Tongue (tissue), 2 donors: ENCODE data around the gene PANK4. TPM values are rescaled to one million over a fixed set of nuclear protein-coding genes. Genes with fewer than 3 reads are reported as not detected.

Experiments used
- DNase-seq: peaks from one replicate; pipeline ENCODE4 v3.0.0-alpha.2; 2015
- total RNA-seq: library from RNA; depleted of rRNA; stranded (reverse); fragments of >200 nt; gene quantifications from one replicate; pipeline ENCODE4 v1.2.3, GENCODE V29; 2014

PANK4 gene
- total RNA-seq, 1 donor from 2014 or later, result 44.1 TPM

- DNase-seq, result no peak
Measured at GRCh38 chr1:2497891-2498290, 28.5 kb downstream of the PANK4 start.

GRCh38 chr1:2496746-2497145 is 29.6 kb downstream of the PANK4 start:
- DNase-seq, result no peak

- DNase-seq, result no peak
Measured at GRCh38 chr1:2496087-2496622, 30.2 kb downstream of the PANK4 start.

GRCh38 chr1:2495546-2495945 is 30.9 kb downstream of the PANK4 start:
- DNase-seq, result no peak

GRCh38 chr1:2495026-2495425 is 31.4 kb downstream of the PANK4 start:
- DNase-seq, result no peak

- DNase-seq, result no peak
Measured at GRCh38 chr1:2494323-2494693, 32.1 kb downstream of the PANK4 start.

- no peak for DNase-seq
Measured at GRCh38 chr1:2493691-2494322, 32.6 kb downstream of the PANK4 start.

- DNase-seq, result no peak
Measured at GRCh38 chr1:2493218-2493617, 33.2 kb downstream of the PANK4 start.

GRCh38 chr1:2492091-2492490 is 34.3 kb downstream of the PANK4 start:
- DNase-seq, result no peak

GRCh38 chr1:2489615-2490014 is 36.8 kb downstream of the PANK4 start:
- DNase-seq, result no peak

GRCh38 chr1:2488688-2489087 is 37.7 kb downstream of the PANK4 start:
- DNase-seq, result no peak

- DNase-seq, result no peak
Measured at GRCh38 chr1:2486558-2486957, 39.8 kb downstream of the PANK4 start.

- no peak for DNase-seq
Measured at GRCh38 chr1:2486041-2486440, 40.4 kb downstream of the PANK4 start.

- DNase-seq, result no peak
Measured at GRCh38 chr1:2483970-2484369, 42.4 kb downstream of the PANK4 start.

- DNase-seq, result no peak
Measured at GRCh38 chr1:2483026-2483425, 43.4 kb downstream of the PANK4 start.

GRCh38 chr1:2482588-2482987 is 43.8 kb downstream of the PANK4 start:
- no peak for DNase-seq

- DNase-seq, result no peak
Measured at GRCh38 chr1:2481885-2482284, 44.5 kb downstream of the PANK4 start.

- peak; percentile 81 for DNase-seq
Measured at GRCh38 chr1:2480986-2481364, 45.4 kb downstream of the PANK4 start.

- DNase-seq, result no peak
Measured at GRCh38 chr1:2480236-2480985, 46.0 kb downstream of the PANK4 start.

- no peak for DNase-seq
Measured at GRCh38 chr1:2479618-2480017, 46.8 kb downstream of the PANK4 start.

- no peak for DNase-seq
Measured at GRCh38 chr1:2479186-2479585, 47.2 kb downstream of the PANK4 start.

- no peak for DNase-seq
Measured at GRCh38 chr1:2477791-2478499, 48.5 kb downstream of the PANK4 start.

- no peak for DNase-seq
Measured at GRCh38 chr1:2477309-2477708, 49.1 kb downstream of the PANK4 start.
